Activated CD4-positive, alpha-beta memory T cell treated with anti-CD3 and anti-CD28 coated beads for 36 hours (primary cell): ENCODE results near the gene SLC2A9. TPM values are rescaled to one million over a fixed set of nuclear protein-coding genes. Genes with fewer than 3 reads are reported as not detected.

Experiments used
- CTCF ChIA-PET: fragments of 350-600 bp; sonication (Branson Sonifier 250); formaldehyde crosslinking; loops from one replicate; lab custom pipeline; 2021; ENCODE audit warnings: antibody characterized with exemption, inconsistent platforms; lab: Charles Lee
- POLR2A ChIA-PET: fragments of 350-600 bp; sonication (Branson Sonifier 250); formaldehyde crosslinking; loops from one replicate; lab custom pipeline; 2021; ENCODE audit warnings: antibody characterized with exemption; lab: Charles Lee
- DNase-seq: peaks from one replicate; pipeline ENCODE4 v3.0.0-alpha.2; 2020
- H3K27ac Mint-ChIP-seq: one replicate; pipeline ENCODE4 v1.8.0; 2021; ENCODE audit warnings: mixed read lengths
- H3K27me3 Mint-ChIP-seq: one replicate; pipeline ENCODE4 v1.8.0; 2021; ENCODE audit warnings: mixed read lengths
- H3K36me3 Mint-ChIP-seq: one replicate; pipeline ENCODE4 v1.8.0; 2021; ENCODE audit warnings: mixed read lengths
- H3K4me1 Mint-ChIP-seq: one replicate; pipeline ENCODE4 v1.8.0; 2021; ENCODE audit warnings: low read depth, mixed read lengths
- H3K4me3 Mint-ChIP-seq: one replicate; pipeline ENCODE4 v1.8.0; 2021; ENCODE audit warnings: mild to moderate bottlenecking, mixed read lengths
- H3K9me3 Mint-ChIP-seq: one replicate; pipeline ENCODE4 v1.8.0; 2021; ENCODE audit warnings: mixed read lengths
- intact Hi-C: fragments of 100-400 bp; cut with micrococcal nuclease; formaldehyde crosslinking; loops from one replicate; pipeline ENCODE4 v1.15.1; 2023
- total RNA-seq, 2 experiments: library from RNA; stranded (reverse); gene quantifications; one replicate each; pipeline ENCODE4 v1.2.3, GENCODE V29; 2021

The SLC2A9 gene
- total RNA-seq, 2 experiments from 2014 or later: 0.10 to 0.65 TPM

DNA sequence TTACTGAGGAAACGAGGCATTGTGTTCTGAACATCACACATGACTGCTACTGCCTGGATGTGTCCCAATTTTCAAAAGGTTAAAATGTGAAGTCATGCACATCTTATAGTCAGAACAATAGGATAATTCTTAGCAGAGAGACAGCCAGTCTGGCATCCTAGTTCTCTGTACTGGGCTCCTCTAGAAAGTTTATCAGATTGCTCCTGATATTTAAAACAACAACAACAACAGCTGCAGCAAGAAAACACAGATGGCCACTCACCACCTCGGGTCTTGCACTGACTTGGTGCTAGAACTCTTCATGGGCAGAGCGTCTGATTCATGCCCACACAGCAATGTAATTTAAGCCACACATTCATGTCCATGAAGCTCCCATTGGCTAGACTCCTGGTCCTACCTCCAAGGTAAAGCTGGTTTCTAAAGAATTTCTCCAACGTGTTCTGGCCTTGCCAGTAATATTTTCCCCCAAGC, 33.3 kb upstream of the SLC2A9 start:
- ChIA-PET POLR2A (no interaction called here), CTCF (no interaction called here)
- H3K27me3 Mint-ChIP-seq: no peaks in the 10 kb centered on the region
- peaks cover 11% of the 10 kb centered on the region for H3K36me3 Mint-ChIP-seq
- H3K9me3 Mint-ChIP-seq: no peaks in the 10 kb centered on the region
- no peaks in the 10 kb centered on the region for H3K4me1 Mint-ChIP-seq
- intact Hi-C loops: no loop called here
- no peak overlapping the region for H3K27ac Mint-ChIP-seq
- H3K4me3 Mint-ChIP-seq: no peak overlapping the region
- no peak for DNase-seq

- Mint-ChIP-seq H3K4me3 (no peak overlapping the region), H3K27me3 (no peaks in the 10 kb centered on the region), H3K4me1 (no peaks in the 10 kb centered on the region), H3K27ac (no peak overlapping the region), H3K36me3 (peaks cover 9% of the 10 kb centered on the region), H3K9me3 (no peaks in the 10 kb centered on the region)
- ChIA-PET POLR2A (no interaction called here), CTCF (no interaction called here)
- intact Hi-C loops: no loop called here
- no peak for DNase-seq
Measured at GRCh38 chr4:10053635-10054453, 32.5 kb upstream of the SLC2A9 start.

- ChIA-PET POLR2A (no interaction called here), CTCF (no interaction called here)
- Mint-ChIP-seq H3K27me3 (no peaks in the 10 kb centered on the region), H3K27ac (no peak overlapping the region), H3K36me3 (peaks cover 5% of the 10 kb centered on the region), H3K9me3 (no peaks in the 10 kb centered on the region), H3K4me3 (no peak overlapping the region), H3K4me1 (no peaks in the 10 kb centered on the region)
- no peak for DNase-seq
- intact Hi-C loops: no loop called here
Measured at GRCh38 chr4:10051517-10052135, 30.3 kb upstream of the SLC2A9 start.

- ChIA-PET POLR2A (no interaction called here), CTCF (no interaction called here)
Measured at GRCh38 chr4:10050721-10051120, 29.4 kb upstream of the SLC2A9 start.

GRCh38 chr4:10050261-10050661, 29.0 kb upstream of the SLC2A9 start:
- intact Hi-C loops: no loop called here
- no peaks in the 10 kb centered on the region for H3K27me3 Mint-ChIP-seq
- CTCF ChIA-PET: no interaction called here
- no peak for DNase-seq
- no peaks in the 10 kb centered on the region for H3K9me3 Mint-ChIP-seq
- H3K27ac Mint-ChIP-seq: no peak overlapping the region
- H3K36me3 Mint-ChIP-seq: no peaks in the 10 kb centered on the region
- POLR2A ChIA-PET: no interaction called here
- no peak overlapping the region for H3K4me3 Mint-ChIP-seq
- no peaks in the 10 kb centered on the region for H3K4me1 Mint-ChIP-seq

More at GRCh38 chr4:10050721-10051120, 29.4 kb upstream of the SLC2A9 start:
- no peaks in the 10 kb centered on the region for H3K27me3 Mint-ChIP-seq
- intact Hi-C loops: no loop called here
- no peak overlapping the region for H3K27ac Mint-ChIP-seq
- DNase-seq: no peak
- no peaks in the 10 kb centered on the region for H3K9me3 Mint-ChIP-seq
- H3K4me3 Mint-ChIP-seq: no peak overlapping the region
- H3K36me3 Mint-ChIP-seq: peaks cover under 1% of the 10 kb centered on the region
- H3K4me1 Mint-ChIP-seq: no peaks in the 10 kb centered on the region

GRCh38 chr4:10048941-10049697, 27.8 kb upstream of the SLC2A9 start:
- POLR2A ChIA-PET: no interaction called here

GRCh38 chr4:10047967-10048366, 26.7 kb upstream of the SLC2A9 start:
- intact Hi-C loops: no loop called here
- ChIA-PET POLR2A (no interaction called here), CTCF (no interaction called here)
- peaks cover 7% of the 10 kb centered on the region for H3K9me3 Mint-ChIP-seq
- no peaks in the 10 kb centered on the region for H3K27me3 Mint-ChIP-seq
- no peak for DNase-seq
- no peak overlapping the region for H3K4me3 Mint-ChIP-seq
- no peaks in the 10 kb centered on the region for H3K4me1 Mint-ChIP-seq
- peaks cover 4% of the 10 kb centered on the region for H3K36me3 Mint-ChIP-seq
- H3K27ac Mint-ChIP-seq: no peak overlapping the region

More at GRCh38 chr4:10048941-10049697, 27.8 kb upstream of the SLC2A9 start:
- Mint-ChIP-seq H3K9me3 (no peaks in the 10 kb centered on the region), H3K4me3 (no peak overlapping the region), H3K4me1 (no peaks in the 10 kb centered on the region), H3K36me3 (peaks cover 1% of the 10 kb centered on the region), H3K27ac (no peak overlapping the region), H3K27me3 (no peaks in the 10 kb centered on the region)
- DNase-seq: no peak
- intact Hi-C loops: no loop called here
- CTCF ChIA-PET: no interaction called here

- intact Hi-C loops: no loop called here
- ChIA-PET POLR2A (no interaction called here), CTCF (no interaction called here)
- H3K4me3 Mint-ChIP-seq: no peak overlapping the region
- H3K27ac Mint-ChIP-seq: no peak overlapping the region
- H3K4me1 Mint-ChIP-seq: no peaks in the 10 kb centered on the region
- no peaks in the 10 kb centered on the region for H3K27me3 Mint-ChIP-seq
- DNase-seq: no peak
- peaks cover 12% of the 10 kb centered on the region for H3K36me3 Mint-ChIP-seq
- H3K9me3 Mint-ChIP-seq: peaks cover 17% of the 10 kb centered on the region
Measured at GRCh38 chr4:10046471-10046870, 25.2 kb upstream of the SLC2A9 start.

- Mint-ChIP-seq H3K9me3 (peaks cover 17% of the 10 kb centered on the region), H3K27ac (no peak overlapping the region), H3K27me3 (no peaks in the 10 kb centered on the region), H3K4me3 (no peak overlapping the region), H3K36me3 (peaks cover 16% of the 10 kb centered on the region), H3K4me1 (no peaks in the 10 kb centered on the region)
- POLR2A ChIA-PET: no interaction called here
- CTCF ChIA-PET: no interaction called here
- no peak for DNase-seq
- intact Hi-C loops: no loop called here
Measured at GRCh38 chr4:10045481-10045880, 24.2 kb upstream of the SLC2A9 start.

GRCh38 chr4:10041036-10041435, 19.7 kb upstream of the SLC2A9 start:
- CTCF ChIA-PET: no interaction called here
- no peak overlapping the region for H3K27ac Mint-ChIP-seq
- H3K9me3 Mint-ChIP-seq: peaks cover 17% of the 10 kb centered on the region
- H3K36me3 Mint-ChIP-seq: peaks cover 21% of the 10 kb centered on the region
- H3K4me1 Mint-ChIP-seq: no peaks in the 10 kb centered on the region
- POLR2A ChIA-PET: no interaction called here
- DNase-seq: no peak
- intact Hi-C loops: no loop called here
- no peak overlapping the region for H3K4me3 Mint-ChIP-seq
- no peaks in the 10 kb centered on the region for H3K27me3 Mint-ChIP-seq

GRCh38 chr4:10040049-10040892, 19.0 kb upstream of the SLC2A9 start:
- intact Hi-C loops: no loop called here
- no peak for DNase-seq
- Mint-ChIP-seq H3K4me3 (no peak overlapping the region), H3K4me1 (no peaks in the 10 kb centered on the region), H3K27ac (no peak overlapping the region), H3K27me3 (no peaks in the 10 kb centered on the region), H3K36me3 (peaks cover 21% of the 10 kb centered on the region), H3K9me3 (peaks cover 17% of the 10 kb centered on the region)
- POLR2A ChIA-PET: no interaction called here
- CTCF ChIA-PET: interaction anchor here (0.6 kb wide), 1 partner anchor 239 kb away, joined by 3 read pairs; no protein-coding TSS in a partner anchor
